ENCODE measurements around the gene ST3GAL3.

ST3GAL3 gene

DNA sequence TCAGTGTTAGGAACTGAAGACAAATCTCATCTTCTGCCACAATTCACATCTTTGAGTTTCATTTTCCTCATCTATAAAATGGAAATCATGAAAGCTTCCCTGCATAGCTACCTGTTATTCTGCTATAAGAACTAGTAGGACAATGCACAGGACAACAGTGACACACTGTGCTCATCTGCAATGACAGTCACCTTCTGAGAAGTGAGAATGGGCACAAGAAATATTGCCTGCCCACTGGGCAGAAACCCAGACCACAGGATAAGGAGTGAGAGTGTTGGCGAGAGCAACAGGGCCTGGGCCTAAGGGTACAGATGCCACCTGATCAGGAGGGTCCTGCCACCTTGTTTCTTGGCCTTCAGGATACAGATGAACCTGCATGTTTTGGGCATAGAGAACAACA lies 203.0 kb downstream of the ST3GAL3 start:
- H3K27me3 ChIP-seq (ENCODE audit: low read depth, low read length) = no peaks in the 10 kb centered on the region
- H3K4me3 ChIP-seq (ENCODE audit: low read depth in 1 of 2, low read length in 2 of 2) = no peak overlapping the region
- H3K27ac ChIP-seq (ENCODE audit: low read length) = no peak overlapping the region
- H3K4me1 ChIP-seq (ENCODE audit: control insufficient read depth in 1 of 2, insufficient read depth in 2 of 2, low read length in 2 of 2) = no peaks in the 10 kb centered on the region
- H3K36me3 ChIP-seq (ENCODE audit: control insufficient read depth in 1 of 2, insufficient read depth in 2 of 2, low read length in 2 of 2) = peaks cover 4 to 6% of the 10 kb centered on the region in 2 donors
- H3K9me3 ChIP-seq (ENCODE audit: control insufficient read depth in 1 of 2, low read length in 2 of 2) = no peaks in the 10 kb centered on the region

DNA sequence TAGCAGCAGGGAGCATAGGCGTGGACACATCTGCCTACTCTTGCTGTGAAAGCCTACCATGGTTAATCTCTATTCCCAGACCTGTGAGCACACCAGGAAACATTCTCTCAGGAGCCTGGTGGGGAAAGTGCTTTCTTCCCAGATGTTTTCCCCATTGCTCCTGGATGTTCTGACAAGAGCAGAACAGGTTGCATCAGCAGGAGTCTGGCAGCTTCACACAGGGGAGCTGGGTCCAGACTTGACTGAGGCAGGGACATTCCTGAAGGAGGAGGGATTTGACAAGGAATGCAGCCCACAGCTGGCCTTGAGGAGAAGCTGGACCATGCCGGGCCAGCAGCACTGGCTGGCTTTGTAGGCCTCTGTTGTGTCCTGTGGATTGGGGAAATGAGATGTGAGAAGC lies 205.3 kb downstream of the ST3GAL3 start:
- Histone ChIP-seq H3K9me3 (ENCODE audit: control insufficient read depth in 1 of 2, low read length in 2 of 2) (no peaks in the 10 kb centered on the region), H3K27me3 (ENCODE audit: low read depth, low read length) (no peaks in the 10 kb centered on the region), H3K27ac (ENCODE audit: low read length) (no peak overlapping the region), H3K4me1 (ENCODE audit: control insufficient read depth in 1 of 2, insufficient read depth in 2 of 2, low read length in 2 of 2) (no peaks in the 10 kb centered on the region), H3K36me3 (ENCODE audit: control insufficient read depth in 1 of 2, insufficient read depth in 2 of 2, low read length in 2 of 2) (peaks cover under 1 to 4% of the 10 kb centered on the region in 2 donors), H3K4me3 (ENCODE audit: low read depth in 1 of 2, low read length in 2 of 2) (no peak overlapping the region)

DNA sequence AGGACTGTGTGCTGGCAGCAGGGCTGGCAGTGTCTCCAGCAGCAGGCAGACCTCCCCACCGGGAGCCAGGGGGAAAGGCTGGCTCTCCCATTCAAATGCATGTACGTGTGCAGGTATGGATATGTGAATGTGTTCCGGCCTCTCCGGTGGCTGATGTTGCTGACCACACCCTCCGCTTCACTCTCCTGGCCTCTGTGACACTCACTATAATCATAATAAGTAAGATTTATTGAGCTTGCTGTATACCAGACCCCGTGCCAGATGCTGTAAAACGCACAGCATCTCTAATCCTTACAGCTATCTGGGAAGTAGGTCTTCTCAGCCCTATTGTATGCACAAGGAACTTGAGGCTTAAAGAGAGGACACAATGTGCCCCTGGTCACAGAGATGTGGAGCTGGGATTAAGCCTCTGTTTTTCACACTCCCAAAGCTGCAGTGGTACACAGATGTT lies 205.7 kb downstream of the ST3GAL3 start:
- Histone ChIP-seq H3K4me3 (ENCODE audit: low read depth in 1 of 2, low read length in 2 of 2) (no peak overlapping the region), H3K9me3 (ENCODE audit: control insufficient read depth in 1 of 2, low read length in 2 of 2) (no peaks in the 10 kb centered on the region), H3K36me3 (ENCODE audit: control insufficient read depth in 1 of 2, insufficient read depth in 2 of 2, low read length in 2 of 2) (peaks cover 0 to 4% of the 10 kb centered on the region in 2 donors), H3K4me1 (ENCODE audit: control insufficient read depth in 1 of 2, insufficient read depth in 2 of 2, low read length in 2 of 2) (no peaks in the 10 kb centered on the region), H3K27ac (ENCODE audit: low read length) (no peak overlapping the region), H3K27me3 (ENCODE audit: low read depth, low read length) (no peaks in the 10 kb centered on the region)

DNA sequence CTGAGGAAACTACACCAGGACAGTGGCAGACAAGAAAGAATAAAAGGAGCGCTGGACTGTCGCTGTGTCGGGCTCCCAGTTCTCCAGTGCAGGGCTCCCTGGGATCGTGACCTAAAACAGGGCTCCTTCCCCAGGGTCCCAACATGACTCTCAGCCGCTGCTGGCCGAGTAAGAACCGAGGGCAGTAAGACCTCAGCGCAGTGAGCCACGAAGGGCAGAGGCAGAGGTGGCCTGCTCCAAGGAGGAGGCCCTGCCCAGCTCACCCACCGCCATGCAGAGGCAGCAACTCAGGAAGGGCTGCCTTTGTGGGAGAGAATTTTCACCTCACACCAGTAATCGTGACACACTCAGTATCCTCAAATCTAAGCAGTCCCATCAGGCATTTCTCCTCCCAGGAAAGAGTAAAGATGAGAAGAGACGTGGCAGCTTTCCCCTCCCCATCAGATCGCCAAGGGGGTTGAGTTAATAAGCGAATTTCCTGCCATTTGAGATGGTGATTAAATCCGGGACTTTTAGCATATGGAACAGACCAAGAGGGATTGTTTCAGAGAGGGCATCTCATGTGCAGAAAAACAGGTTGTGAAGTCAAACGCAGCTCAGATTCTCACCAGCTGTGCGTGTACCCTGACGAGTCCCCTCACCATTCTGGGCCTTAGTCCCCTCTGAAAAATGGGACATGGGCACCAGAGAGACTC lies 206.5 kb downstream of the ST3GAL3 start:
- Histone ChIP-seq H3K9me3 (ENCODE audit: control insufficient read depth in 1 of 2, low read length in 2 of 2) (no peaks in the 10 kb centered on the region), H3K27me3 (ENCODE audit: low read depth, low read length) (no peaks in the 10 kb centered on the region), H3K27ac (ENCODE audit: low read length) (no peak overlapping the region), H3K36me3 (ENCODE audit: control insufficient read depth in 1 of 2, insufficient read depth in 2 of 2, low read length in 2 of 2) (peaks cover 0 to 4% of the 10 kb centered on the region in 2 donors), H3K4me1 (ENCODE audit: control insufficient read depth in 1 of 2, insufficient read depth in 2 of 2, low read length in 2 of 2) (no peaks in the 10 kb centered on the region), H3K4me3 (ENCODE audit: low read depth in 1 of 2, low read length in 2 of 2) (no peak overlapping the region)

DNA sequence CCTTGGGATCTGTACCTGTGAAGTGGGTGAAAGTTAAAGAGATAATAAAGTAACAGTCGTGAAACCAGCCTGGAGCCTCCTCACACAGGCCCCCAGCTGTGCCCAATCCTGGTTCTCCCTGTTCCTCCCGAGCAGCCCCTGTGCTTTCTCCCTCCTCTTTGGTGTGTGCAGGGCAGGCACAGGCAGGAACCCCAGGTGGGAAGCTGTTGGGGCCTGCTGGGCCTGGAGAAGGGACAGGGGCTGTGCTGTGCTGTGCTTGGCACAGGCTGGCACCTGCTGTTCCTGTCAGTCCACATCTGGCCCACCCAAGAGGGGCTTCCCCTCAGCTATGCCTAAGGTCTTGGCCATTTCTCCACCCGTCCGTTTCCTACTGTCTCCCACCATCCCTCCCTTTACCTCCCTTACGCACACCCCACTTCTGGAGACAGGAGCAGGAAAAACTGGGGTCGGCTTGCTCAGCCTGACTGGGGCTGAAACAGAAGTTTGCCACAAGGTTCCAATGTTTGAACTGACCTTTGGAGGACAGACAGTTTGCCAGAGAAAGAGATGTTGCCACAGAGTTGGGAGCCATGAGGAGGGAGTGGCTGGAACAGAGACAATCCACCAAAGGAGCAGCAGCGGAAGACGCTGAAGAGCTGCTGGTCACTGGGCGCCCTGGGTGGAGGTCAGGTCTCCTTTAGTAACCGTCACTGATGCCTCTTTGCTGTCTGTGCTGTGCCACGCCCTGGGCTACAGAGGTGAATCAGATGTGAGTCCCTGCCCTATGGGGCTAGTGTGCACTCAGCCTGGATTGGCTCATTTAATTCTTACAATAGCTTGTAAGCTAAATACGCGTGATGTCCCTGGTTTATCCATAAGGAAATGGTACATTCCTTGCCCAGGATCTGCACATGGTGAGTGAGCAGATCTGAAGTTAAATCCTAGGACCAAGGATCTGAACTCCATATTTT lies 207.5 kb downstream of the ST3GAL3 start:
- no peaks in the 10 kb centered on the region for H3K4me1 ChIP-seq (ENCODE audit: control insufficient read depth in 1 of 2, insufficient read depth in 2 of 2, low read length in 2 of 2)
- H3K36me3 ChIP-seq (ENCODE audit: control insufficient read depth in 1 of 2, insufficient read depth in 2 of 2, low read length in 2 of 2) = peaks cover 0 to 4% of the 10 kb centered on the region in 2 donors
- H3K27ac ChIP-seq (ENCODE audit: low read length) = no peak overlapping the region
- no peak overlapping the region for H3K4me3 ChIP-seq (ENCODE audit: low read depth in 1 of 2, low read length in 2 of 2)
- H3K27me3 ChIP-seq (ENCODE audit: low read depth, low read length) = no peaks in the 10 kb centered on the region
- no peaks in the 10 kb centered on the region for H3K9me3 ChIP-seq (ENCODE audit: control insufficient read depth in 1 of 2, low read length in 2 of 2)

DNA sequence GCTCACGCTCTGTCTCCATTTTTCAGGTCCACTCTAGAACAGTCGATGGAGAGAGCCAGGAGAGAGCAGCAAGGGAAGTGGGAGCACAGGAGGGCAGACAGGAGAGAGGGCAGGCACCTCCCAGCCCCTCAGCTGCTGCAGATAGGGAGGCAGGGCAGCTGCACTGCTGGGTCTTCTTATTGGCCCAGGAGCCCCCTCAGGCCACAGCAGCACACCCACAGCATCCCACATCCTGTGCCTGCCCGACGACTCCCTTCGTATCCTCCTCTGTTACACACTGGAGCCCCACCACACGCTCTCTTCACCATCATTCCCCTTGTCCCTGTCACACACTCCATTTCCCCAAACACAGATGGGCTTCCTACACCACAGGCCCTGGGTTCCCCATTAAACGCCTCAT lies 212.6 kb downstream of the ST3GAL3 start:
- Histone ChIP-seq H3K36me3 (ENCODE audit: control insufficient read depth in 1 of 2, insufficient read depth in 2 of 2, low read length in 2 of 2) (peaks cover 10 to 12% of the 10 kb centered on the region in 2 donors), H3K4me1 (ENCODE audit: control insufficient read depth in 1 of 2, insufficient read depth in 2 of 2, low read length in 2 of 2) (no peaks in the 10 kb centered on the region), H3K27me3 (ENCODE audit: low read depth, low read length) (no peaks in the 10 kb centered on the region), H3K27ac (ENCODE audit: low read length) (no peak overlapping the region), H3K4me3 (ENCODE audit: low read depth in 1 of 2, low read length in 2 of 2) (no peak overlapping the region), H3K9me3 (ENCODE audit: control insufficient read depth in 1 of 2, low read length in 2 of 2) (no peaks in the 10 kb centered on the region)

DNA sequence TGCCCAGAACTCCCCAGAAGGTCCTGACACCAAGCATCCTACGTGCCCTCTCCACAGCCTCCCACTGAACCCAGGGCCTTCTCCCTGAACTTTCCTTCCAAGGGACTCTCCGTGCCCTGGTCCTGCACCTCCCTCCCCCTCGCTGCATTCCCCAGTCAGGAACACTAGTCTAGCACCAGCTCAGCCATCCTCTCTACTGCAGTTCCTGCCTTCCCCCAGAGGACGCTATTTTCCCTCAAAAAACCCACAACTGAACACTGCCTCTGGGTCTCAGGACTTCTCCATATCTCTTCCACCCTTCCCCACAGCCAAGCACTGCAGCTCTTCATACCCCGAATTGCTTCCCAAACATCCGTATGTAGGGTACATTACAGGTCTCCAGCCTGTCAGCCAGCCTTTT lies 213.7 kb downstream of the ST3GAL3 start:
- Histone ChIP-seq H3K27me3 (ENCODE audit: low read depth, low read length) (no peaks in the 10 kb centered on the region), H3K36me3 (ENCODE audit: control insufficient read depth in 1 of 2, insufficient read depth in 2 of 2, low read length in 2 of 2) (peaks cover 10 to 18% of the 10 kb centered on the region in 2 donors), H3K4me3 (ENCODE audit: low read depth in 1 of 2, low read length in 2 of 2) (no peak overlapping the region), H3K9me3 (ENCODE audit: control insufficient read depth in 1 of 2, low read length in 2 of 2) (no peaks in the 10 kb centered on the region), H3K27ac (ENCODE audit: low read length) (no peak overlapping the region), H3K4me1 (ENCODE audit: control insufficient read depth in 1 of 2, insufficient read depth in 2 of 2, low read length in 2 of 2) (no peaks in the 10 kb centered on the region)

DNA sequence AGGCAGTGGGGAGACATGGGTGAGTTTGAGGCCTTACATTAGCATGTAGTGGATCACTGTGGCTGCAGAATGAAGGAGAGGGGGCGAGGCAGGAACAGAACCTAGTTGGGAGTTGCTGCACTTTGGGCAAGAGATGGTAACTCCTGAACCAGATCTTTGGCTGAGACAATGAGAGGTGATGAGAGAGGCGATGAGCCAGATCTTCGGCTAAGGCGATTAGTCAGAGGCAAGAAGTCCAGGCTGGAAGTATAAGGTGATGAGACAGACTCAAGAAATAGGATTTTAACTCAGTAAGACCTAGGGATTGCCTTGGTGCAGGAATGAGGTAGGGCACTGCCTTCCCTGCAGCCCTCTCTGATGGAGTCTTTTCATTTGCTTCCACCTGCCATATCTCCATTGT lies 217.2 kb downstream of the ST3GAL3 start:
- H3K9me3 ChIP-seq (ENCODE audit: control insufficient read depth in 1 of 2, low read length in 2 of 2) = no peaks in the 10 kb centered on the region
- no peaks in the 10 kb centered on the region for H3K27me3 ChIP-seq (ENCODE audit: low read depth, low read length)
- no peaks in the 10 kb centered on the region for H3K4me1 ChIP-seq (ENCODE audit: control insufficient read depth in 1 of 2, insufficient read depth in 2 of 2, low read length in 2 of 2)
- no peak overlapping the region for H3K4me3 ChIP-seq (ENCODE audit: low read depth in 1 of 2, low read length in 2 of 2)
- H3K36me3 ChIP-seq (ENCODE audit: control insufficient read depth in 1 of 2, insufficient read depth in 2 of 2, low read length in 2 of 2) = peaks cover 10 to 25% of the 10 kb centered on the region in 2 donors
- H3K27ac ChIP-seq (ENCODE audit: low read length) = no peak overlapping the region

DNA sequence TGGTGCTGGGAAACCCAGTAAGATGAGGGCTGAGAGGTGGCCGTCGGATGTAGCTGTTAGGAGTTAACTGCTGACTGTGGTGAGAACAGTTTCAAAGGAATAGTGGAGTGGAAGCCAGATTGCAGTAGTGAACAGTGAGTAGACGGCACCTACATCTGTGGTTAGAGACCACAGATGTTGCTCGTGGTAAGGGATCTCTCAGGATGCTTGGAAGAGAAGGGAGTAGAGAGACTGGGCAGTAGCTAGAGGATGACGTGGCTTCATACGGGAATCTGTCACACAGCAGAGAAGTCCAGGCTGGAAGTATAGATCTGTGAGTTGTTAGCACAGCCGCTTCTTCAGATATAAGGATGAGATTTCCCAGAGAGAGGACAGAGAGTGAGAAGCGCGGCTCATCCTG lies 218.5 kb downstream of the ST3GAL3 start:
- peaks cover 13 to 32% of the 10 kb centered on the region in 2 donors for H3K36me3 ChIP-seq (ENCODE audit: control insufficient read depth in 1 of 2, insufficient read depth in 2 of 2, low read length in 2 of 2)
- H3K27ac ChIP-seq (ENCODE audit: low read length) = no peak overlapping the region

DNA sequence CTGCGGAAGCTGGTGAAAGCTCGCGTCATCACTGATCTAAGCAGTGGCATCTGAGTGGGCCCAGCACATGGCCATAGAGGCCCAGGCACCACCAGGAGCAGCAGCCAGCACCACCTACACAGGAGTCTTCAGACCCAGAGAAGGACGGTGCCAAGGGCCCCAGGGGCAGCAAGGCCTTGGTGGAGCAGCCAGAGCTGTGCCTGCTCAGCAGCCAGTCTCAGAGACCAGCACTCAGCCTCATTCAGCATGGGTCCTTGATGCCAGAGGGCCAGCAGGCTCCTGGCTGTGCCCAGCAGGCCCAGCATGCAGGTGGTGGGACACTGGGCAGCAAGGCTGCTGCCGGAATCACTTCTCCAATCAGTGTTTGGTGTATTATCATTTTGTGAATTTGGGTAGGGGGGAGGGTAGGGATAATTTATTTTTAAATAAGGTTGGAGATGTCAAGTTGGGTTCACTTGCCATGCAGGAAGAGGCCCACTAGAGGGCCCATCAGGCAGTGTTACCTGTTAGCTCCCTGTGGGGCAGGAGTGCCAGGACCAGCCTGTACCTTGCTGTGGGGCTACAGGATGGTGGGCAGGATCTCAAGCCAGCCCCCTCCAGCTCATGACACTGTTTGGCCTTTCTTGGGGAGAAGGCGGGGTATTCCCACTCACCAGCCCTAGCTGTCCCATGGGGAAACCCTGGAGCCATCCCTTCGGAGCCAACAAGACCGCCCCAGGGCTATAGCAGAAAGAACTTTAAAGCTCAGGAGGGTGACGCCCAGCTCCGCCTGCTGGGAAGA lies 223.0 kb downstream of the ST3GAL3 start:
- Histone ChIP-seq H3K4me1 (ENCODE audit: control insufficient read depth in 1 of 2, insufficient read depth in 2 of 2, low read length in 2 of 2) (peaks cover 4 to 25% of the 10 kb centered on the region in 2 donors), H3K27ac (ENCODE audit: low read length) (no peak overlapping the region), H3K27me3 (ENCODE audit: low read depth, low read length) (peaks cover 8% of the 10 kb centered on the region), H3K36me3 (ENCODE audit: control insufficient read depth in 1 of 2, insufficient read depth in 2 of 2, low read length in 2 of 2) (peaks cover 3 to 18% of the 10 kb centered on the region in 2 donors), H3K9me3 (ENCODE audit: control insufficient read depth in 1 of 2, low read length in 2 of 2) (no peaks in the 10 kb centered on the region), H3K4me3 (ENCODE audit: low read depth in 1 of 2, low read length in 2 of 2) (no peak overlapping the region)

More for the DNA sequence above, 218.5 kb downstream of the ST3GAL3 start:
- Histone ChIP-seq H3K9me3 (ENCODE audit: control insufficient read depth in 1 of 2, low read length in 2 of 2) (no peaks in the 10 kb centered on the region), H3K4me3 (ENCODE audit: low read depth in 1 of 2, low read length in 2 of 2) (no peak overlapping the region), H3K4me1 (ENCODE audit: control insufficient read depth in 1 of 2, insufficient read depth in 2 of 2, low read length in 2 of 2) (no peaks in the 10 kb centered on the region), H3K27me3 (ENCODE audit: low read depth, low read length) (no peaks in the 10 kb centered on the region)

DNA sequence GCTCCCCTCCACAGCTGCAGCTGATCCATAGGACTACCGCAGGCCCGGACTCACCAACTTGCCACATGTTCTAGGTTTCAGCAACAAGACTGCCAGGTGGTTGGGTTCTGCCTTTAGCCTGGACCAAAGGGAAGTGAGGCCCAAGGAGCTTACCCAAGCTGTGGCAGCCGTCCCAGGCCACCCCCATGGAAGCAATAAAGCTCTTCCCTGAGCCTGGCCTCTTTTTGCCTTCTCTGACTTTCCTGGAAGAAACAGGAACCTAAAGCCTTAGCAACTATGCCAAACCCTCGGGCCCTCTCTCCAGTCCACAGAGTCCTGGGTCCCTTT lies 223.6 kb downstream of the ST3GAL3 start:
- peaks cover 3 to 14% of the 10 kb centered on the region in 2 donors for H3K36me3 ChIP-seq (ENCODE audit: control insufficient read depth in 1 of 2, insufficient read depth in 2 of 2, low read length in 2 of 2)
- no peaks in the 10 kb centered on the region for H3K9me3 ChIP-seq (ENCODE audit: control insufficient read depth in 1 of 2, low read length in 2 of 2)
- H3K4me3 ChIP-seq (ENCODE audit: low read depth in 1 of 2, low read length in 2 of 2) = no peak overlapping the region

More for the DNA sequence above, 223.6 kb downstream of the ST3GAL3 start:
- H3K27ac ChIP-seq (ENCODE audit: low read length) = no peak overlapping the region
- peaks cover 8% of the 10 kb centered on the region for H3K27me3 ChIP-seq (ENCODE audit: low read depth, low read length)
- H3K4me1 ChIP-seq (ENCODE audit: control insufficient read depth in 1 of 2, insufficient read depth in 2 of 2, low read length in 2 of 2) = peaks cover 4 to 30% of the 10 kb centered on the region in 2 donors
